Islet of Langerhans (tissue), 1 donor: ENCODE results near the gene ZNF280C.
"Not testable (repeated sequence)": the region's sequence is repeated elsewhere in the genome, so short reads cannot be mapped to it uniquely, and the experiment has no call there.

Experiments used
- FAIRE-seq: peaks from one replicate; lab custom pipeline; 2011; peaks lifted over from hg19 to GRCh38; lab: Jason Lieb, UNC

Gene ZNF280C

GRCh38 chrX:130261296-130261893 lies 7.3 kb downstream of the ZNF280C start:
- peak; percentile 95 for FAIRE-seq

DNA sequence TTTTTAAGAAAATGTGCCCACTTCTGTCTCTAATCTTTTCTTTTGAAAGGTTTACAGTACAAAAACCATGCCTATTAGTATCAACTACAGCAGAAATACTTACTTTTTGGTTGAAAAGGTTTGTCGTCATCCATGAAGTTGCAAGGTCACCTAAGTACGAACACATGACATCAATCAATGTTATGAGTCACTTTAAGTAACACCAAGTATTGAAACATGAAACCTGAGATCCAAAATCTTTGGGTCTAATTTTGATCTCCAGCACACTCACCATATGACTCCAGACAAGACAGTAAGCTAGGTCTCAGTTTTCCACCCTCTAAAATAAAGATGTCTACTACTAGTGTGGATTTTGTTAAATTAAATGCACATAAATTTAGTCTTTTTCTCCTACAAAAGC lies 8.4 kb downstream of the ZNF280C start:
- FAIRE-seq, result peak; percentile 30

DNA sequence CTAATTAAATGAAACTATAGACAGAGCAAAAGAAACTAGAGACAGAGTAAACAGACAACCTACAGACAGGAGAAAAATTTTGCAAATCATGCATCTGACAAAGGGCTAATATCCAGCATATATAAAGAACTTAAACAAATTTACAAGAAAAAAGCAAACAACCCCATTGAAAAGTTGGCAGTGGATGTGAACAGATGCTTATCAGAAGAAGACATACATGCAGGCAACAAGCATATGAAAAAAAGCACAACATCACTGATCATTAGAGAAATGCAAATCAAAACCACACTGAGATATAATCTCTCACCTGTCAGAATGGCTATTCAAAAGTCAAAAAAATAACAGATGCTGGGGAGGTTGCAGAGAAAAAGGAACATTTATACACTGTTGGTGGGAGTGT lies 14.8 kb downstream of the ZNF280C start:
- FAIRE-seq, result no peak

- FAIRE-seq, result no peak
Observed at GRCh38 chrX:130251671-130252070, 17.0 kb downstream of the ZNF280C start.

DNA sequence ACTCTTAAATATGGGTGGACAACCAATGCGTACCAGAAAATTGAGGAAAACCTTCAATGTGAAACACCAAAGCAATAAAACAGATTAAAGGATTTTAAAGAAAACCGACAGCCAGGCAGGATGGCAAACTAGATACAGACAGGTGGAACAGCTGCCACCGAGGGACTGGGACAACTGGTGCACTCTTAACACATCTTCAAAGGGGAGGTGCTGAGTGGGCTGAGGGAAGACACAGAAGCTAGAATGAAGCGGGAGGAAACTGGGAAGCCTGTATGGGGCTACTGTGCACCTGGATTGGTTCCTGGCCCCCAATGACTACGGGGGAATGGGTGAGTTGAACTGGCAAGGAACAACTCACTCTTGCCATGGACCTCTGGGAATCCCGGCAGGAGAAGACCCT lies 20.7 kb downstream of the ZNF280C start:
- no peak for FAIRE-seq

- FAIRE-seq, result no peak
Observed at GRCh38 chrX:130246084-130246483, 22.6 kb downstream of the ZNF280C start.

DNA sequence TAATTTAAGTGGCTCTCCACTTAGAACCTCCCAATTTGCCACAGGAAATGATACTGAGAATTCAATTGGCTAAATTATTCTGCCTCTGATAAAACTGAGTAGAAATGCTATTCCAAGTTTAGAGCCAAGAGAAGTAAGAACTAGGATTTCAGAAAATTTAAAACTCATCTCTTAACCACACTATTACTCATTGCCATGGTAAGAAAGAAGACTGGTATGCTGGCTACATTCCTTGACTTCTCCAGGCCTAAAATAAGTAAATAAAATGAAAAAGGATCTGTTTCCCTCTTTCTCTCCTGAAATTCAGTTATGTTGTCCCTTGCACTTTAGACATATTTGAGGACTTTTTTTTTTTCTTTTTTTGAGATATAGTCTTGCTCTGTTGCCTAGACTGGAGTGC lies 23.3 kb downstream of the ZNF280C start:
- no peak for FAIRE-seq

DNA sequence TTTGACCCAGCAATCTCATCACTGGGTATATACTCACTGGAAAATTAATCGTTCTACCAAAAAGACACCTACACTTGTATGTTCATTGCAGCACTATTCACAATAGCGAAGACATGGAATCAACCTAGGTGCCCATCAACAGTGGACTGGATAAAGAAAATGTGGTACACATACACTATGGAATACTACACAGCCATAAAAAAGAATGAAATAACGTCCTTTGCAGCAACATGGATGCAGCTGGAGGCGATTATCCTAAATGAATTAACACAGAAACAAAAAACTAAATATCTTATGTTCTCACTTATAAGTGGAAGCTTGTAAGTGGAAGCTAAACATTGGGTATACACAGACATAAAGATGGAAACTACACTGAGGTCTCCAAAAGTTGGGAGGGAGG lies 37.5 kb downstream of the ZNF280C start:
- not testable (repeated sequence) for FAIRE-seq

GRCh38 chrX:130228871-130229270 lies 39.8 kb downstream of the ZNF280C start:
- FAIRE-seq, result peak; percentile 60

- FAIRE-seq, result no peak
Observed at GRCh38 chrX:130224810-130225209, 43.9 kb downstream of the ZNF280C start.

DNA sequence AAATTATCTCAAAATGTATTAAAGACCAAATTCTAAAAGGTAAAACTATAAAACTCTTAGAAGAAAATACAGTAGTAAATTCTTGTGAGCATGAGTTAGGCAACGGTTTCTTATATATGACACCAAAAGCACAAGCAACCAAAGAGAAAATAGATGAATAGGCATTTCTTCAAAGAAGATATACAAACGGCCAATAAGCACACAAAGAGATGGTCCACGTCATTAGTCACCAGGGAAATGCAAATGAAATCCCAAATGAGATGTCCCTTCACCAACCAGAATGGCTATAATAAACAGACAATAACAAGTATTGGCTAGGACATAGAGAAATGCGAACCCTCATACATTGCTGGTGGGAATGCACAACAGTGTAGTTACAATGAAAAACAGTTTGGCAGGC lies 52.4 kb downstream of the ZNF280C start:
- no peak for FAIRE-seq

GRCh38 chrX:130213376-130213775 lies 55.3 kb downstream of the ZNF280C start:
- no peak for FAIRE-seq

- FAIRE-seq, result no peak
Observed at GRCh38 chrX:130212371-130212770, 56.3 kb downstream of the ZNF280C start.

DNA sequence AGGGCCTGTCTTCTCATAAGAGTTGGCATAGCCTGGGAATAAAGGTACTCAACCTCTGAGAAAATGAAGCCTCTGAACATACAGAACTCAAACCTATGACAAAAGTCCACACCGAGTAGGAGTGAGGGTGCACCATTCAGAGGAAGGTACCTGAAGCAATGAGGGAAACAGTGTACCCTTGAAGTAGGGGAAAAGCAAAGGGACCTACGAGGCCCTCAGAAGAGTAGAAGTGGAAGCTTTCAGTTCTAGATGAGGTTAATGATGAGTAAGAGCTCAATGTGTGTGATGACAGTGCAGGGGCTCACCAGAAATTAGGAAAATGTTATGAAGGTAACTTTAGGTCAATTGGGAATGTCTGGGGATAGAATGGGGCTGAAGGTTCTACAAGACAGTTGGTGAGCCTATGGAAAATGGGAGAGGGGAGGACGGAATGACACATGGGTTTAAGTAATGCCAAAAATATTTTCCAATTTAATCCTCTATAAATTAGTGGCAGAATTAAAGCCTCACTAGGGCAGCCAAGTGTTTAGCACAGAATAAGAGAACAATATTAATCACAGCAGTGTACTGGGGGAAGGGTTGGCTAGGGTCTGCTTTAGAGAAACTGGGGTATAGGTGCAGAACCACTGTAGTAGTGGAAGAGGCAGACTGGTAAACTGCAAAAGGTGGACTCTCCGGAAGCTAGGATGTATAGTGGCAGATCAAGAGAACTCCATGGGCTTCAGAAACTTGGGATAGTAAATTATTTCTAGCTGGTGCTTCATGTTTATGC lies 57.1 kb downstream of the ZNF280C start:
- FAIRE-seq, result no peak

DNA sequence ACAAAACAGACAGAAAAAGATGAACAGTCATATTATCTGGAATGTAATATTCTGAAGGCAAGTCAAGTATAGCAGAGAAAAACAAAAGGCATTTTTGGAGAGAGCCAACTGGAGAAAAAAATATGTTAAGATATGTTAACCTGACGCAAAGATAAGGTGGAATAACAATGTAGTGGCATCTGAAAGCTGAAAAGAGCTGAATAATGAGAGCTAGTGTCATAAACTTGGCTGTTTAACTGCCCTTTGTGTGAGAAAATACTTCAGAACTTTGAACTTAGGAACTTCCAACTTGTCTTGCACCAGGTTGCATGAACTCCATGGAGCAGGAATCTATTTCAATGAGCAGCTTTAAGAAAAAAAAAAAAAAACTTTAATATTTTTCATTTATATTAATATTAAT lies 64.1 kb downstream of the ZNF280C start:
- FAIRE-seq, result no peak

DNA sequence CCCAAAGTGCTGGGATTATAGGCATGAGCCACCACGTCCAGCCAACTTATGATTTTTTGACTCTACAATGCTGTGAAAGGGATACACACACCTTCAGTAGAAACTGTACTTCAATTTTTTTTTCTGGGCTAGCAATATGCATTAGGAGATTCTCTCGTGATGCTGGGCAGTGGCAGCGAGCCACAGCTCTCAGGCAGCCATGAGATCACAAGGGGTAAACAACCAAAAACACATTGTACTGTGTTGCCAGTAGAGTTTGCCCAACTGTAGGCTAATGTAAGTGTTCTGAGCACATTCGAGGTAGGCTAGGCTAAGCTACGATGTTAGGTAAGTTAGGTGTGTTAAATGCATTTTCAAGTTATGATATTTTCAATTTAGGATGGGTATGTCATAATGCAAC lies 71.2 kb downstream of the ZNF280C start:
- FAIRE-seq, result no peak

DNA sequence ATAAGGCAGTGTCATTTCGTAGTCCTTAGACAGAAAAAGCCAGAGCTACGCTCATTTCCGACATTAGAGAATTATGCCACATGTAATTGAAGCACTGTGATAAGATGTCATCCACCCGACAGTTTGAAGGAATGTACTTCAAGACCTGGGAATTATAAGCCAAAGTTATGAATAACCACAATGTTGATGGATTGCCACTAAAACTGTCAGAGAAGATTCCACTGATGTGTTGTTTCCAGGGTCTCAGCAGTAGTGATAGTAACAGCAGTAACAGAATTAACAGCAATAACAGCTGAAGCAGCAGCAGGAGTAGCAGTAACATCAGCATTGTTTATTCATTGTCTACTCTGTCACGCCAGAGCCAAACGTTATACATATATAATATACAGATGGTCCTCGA lies 72.2 kb downstream of the ZNF280C start:
- no peak for FAIRE-seq

DNA sequence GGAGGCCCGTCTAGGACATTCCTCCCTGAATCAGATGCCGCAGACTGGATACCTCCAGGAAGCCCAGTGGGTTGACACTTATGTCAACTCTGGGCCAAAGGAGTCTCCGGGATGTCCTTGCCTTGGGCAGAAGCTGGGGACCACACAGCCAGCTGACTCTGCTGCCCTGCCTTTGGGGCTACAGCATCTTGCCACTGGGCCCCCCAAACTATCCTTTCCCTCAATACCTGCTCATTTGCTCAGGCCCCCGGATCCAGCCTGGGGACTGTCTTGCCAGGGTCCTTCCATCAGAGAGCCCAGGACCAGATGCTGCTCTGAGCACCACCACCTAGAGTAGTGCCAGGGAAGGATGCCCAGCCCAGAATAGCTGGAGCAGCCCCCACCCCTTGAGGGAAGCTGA lies 77.9 kb downstream of the ZNF280C start:
- no peak for FAIRE-seq

GRCh38 chrX:130186651-130187050 lies 82.0 kb downstream of the ZNF280C start:
- FAIRE-seq, result no peak

- FAIRE-seq, result no peak
Observed at GRCh38 chrX:130184857-130185256, 83.8 kb downstream of the ZNF280C start.

DNA sequence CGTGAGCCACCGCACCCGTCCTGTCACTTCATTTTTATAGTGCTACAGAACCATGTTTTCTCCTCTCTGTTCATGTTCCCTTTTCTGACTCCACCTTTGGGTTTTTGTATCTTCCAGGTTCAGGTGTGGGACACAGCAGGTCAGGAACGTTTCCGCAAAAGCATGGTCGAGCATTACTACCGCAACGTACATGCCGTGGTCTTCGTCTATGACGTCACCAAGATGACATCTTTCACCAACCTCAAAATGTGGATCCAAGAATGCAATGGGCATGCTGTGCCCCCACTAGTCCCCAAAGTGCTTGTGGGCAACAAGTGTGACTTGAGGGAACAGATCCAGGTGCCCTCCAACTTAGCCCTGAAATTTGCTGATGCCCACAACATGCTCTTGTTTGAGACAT lies 84.5 kb downstream of the ZNF280C start:
- FAIRE-seq, result no peak

DNA sequence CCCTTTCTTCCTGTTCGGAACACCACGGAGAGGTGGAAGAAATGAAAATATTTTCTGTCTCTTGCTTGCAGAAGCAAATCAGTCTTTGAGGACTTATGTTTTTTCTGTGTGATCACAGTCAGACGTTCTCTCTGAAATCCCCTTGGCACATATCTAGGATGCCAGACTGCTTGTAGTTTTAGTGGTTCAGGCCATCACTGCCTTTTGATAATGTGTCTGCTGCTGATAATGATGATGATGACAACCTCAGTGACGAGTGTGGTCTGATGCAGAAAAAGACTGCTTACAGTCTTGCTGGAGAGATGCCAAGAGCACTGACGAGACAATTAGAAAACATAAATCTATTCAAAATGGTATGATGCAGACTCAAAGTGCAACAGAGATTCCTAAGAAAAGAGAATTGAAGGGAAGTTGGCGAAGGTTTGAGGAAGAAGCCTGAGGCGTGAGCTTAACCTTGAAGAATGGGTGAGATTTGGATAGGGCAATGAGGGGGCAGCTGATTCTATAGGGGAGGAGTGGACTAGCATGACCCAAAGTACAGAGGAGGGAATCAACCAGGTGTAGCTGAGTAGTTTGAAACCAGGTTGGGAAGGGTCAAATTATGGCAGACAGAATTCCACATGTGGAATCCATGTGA lies 89.0 kb downstream of the ZNF280C start:
- no peak for FAIRE-seq

DNA sequence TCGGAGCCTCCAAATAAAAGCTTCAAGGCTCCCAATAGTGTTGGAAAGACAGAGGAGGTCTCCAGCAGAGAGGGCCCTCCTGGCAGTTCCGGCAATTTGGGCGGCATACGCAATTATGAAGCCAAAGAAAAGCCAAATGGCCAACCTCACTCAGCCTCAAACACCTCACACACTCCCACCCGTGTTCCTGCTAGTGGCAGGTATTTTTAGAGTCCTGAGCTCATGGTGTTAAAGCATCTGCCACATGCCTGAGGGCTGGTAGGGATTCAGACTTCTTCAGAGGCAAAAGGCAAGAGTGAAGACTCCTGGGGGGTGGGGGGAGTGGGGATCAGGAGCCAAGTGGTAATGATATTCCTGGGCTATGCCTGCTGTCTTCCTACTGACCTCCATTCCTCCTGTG lies 89.5 kb downstream of the ZNF280C start:
- FAIRE-seq, result no peak

DNA sequence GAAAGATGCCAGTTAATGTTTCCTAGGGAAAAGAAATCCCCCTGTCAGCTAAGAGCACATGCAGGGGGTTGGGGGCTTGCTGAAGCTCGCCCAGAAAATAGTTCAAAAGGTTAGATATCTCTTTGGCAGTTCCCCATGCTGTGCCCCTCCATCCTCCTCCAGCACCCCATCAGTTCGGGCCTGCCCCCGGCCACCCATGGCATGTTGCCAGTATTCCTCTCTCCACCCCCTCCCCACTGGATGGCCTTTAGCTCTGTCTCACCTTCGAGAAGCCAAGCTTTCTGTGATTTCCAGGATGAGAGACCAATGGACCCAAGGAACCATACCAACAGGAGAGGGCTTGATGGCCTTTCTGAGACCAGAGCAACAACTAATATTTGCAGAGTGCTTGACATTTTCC lies 91.8 kb downstream of the ZNF280C start:
- no peak for FAIRE-seq
